Motor neuron (in vitro differentiated cells): ENCODE data around the gene OTOGL. TPM values are rescaled to one million over a fixed set of nuclear protein-coding genes. Genes with fewer than 3 reads are reported as not detected.
A peak's percentile ranks its signal among the peaks of the same experiment; 100 is the strongest.
"Not testable (repeated sequence)": the region's sequence is repeated elsewhere in the genome, so short reads cannot be mapped to it uniquely, and the experiment has no call there.

Experiments
- ATAC-seq, 8 experiments: fragments of 200-7000 bp; cut with Tn5 transposase; replicated peaks in 6 of 8; 2 replicates each; pipeline ENCODE4 v1.8.0; 2021; ENCODE audit warnings: mild to moderate bottlenecking in 8 of 8, moderate library complexity in 8 of 8
- H3K27ac ChIP-seq, 2 donors: fragments of 250-450 bp; sonication (Bioruptor Pico); 2 replicates each; pipeline ENCODE4 v1.9.0; 2021; ENCODE audit warnings: antibody characterized with exemption in 2 of 2, mild to moderate bottlenecking in 2 of 2, moderate library complexity in 1 of 2
- H3K4me1 ChIP-seq, 2 donors: fragments of 250-450 bp; sonication (Bioruptor Pico); replicated peaks in 1 of 2; 2 replicates each; pipeline ENCODE4 v1.6.1; 2021; ENCODE audit warnings: antibody characterized with exemption in 2 of 2, mild to moderate bottlenecking in 2 of 2, moderate library complexity in 1 of 2
- H3K4me3 ChIP-seq, 5 donors: fragments of 250-450 bp; sonication (Bioruptor Pico); 2 replicates each; pipeline ENCODE4 v1.9.0; 2021; ENCODE audit warnings: antibody characterized with exemption in 5 of 5, mild to moderate bottlenecking in 5 of 5, moderate library complexity in 4 of 5
- WGBS, 10 experiments: fragments of 450-650 bp; shearing (Covaris generic); methylation state at CpG; one replicate each; pipeline ENCODE4 v1.0.0; 2022; 5-methylcytosine and 5-hydroxymethylcytosine counted together
- in situ Hi-C, 9 experiments: fragments of 400-800 bp; cut with MboI; loops; one replicate each; pipeline ENCODE4 v1.15.0; 2021; ENCODE audit warnings: low sequenced_read_pairs in 9 of 9, low pct_unique_long_range_greater_than_20kb in 2 of 9; ENCODE audit not compliant: unreplicated experiment in 9 of 9
- total RNA-seq, 8 experiments: library from RNA; unstranded; fragments of 300-600 nt; gene quantifications; 2 replicates each; pipeline versions ENCODE4 v1.2.3 to v1.2.4, GENCODE V29; 2022

Gene OTOGL
- total RNA-seq, 8 experiments from 2014 or later: 0.05 to 6.7 (median 0.42) TPM

GRCh38 chr12:80282226-80282625 lies 182.9 kb downstream of the OTOGL start:
- Histone ChIP-seq H3K4me1 (no peaks in the 10 kb centered on the region), H3K4me3 (no peak overlapping the region), H3K27ac (no peak overlapping the region)
- 73 to 96% (median 79%) methylated on average over 2 to 4 of the region's 4 CpGs for WGBS, 10 experiments
- no peak for ATAC-seq
- in situ Hi-C loops: loop anchor here in 1 of 9 experiments (10.0 kb wide), 1 partner anchor 87 kb away; no protein-coding TSS in a partner anchor

GRCh38 chr12:80282761-80283160 lies 183.4 kb downstream of the OTOGL start:
- no peak overlapping the region for H3K4me3 ChIP-seq
- in situ Hi-C loops: loop anchor here in 1 of 9 experiments (10.0 kb wide), 1 partner anchor 88 kb away; no protein-coding TSS in a partner anchor
- no peak for ATAC-seq
- no peaks in the 10 kb centered on the region for H3K4me1 ChIP-seq
- H3K27ac ChIP-seq: no peak overlapping the region

- in situ Hi-C loops: no loop called here
- ATAC-seq: no peak
- 59 to 94% (median 84%) methylated on average over 4 to 5 of the region's 5 CpGs; no CpG with 5 or more reads in 1 of the 10 experiments for WGBS, 10 experiments
- H3K4me3 ChIP-seq: no peak overlapping the region
- no peaks in the 10 kb centered on the region for H3K4me1 ChIP-seq
- H3K27ac ChIP-seq: no peak overlapping the region
Observed at GRCh38 chr12:80291108-80291754, 191.9 kb downstream of the OTOGL start.

- ATAC-seq: no peak
- 0 to 94% (median 74%) methylated on average over 1 of the region's 1 CpG; no CpG with 5 or more reads in 2 of the 10 experiments for WGBS, 10 experiments
- in situ Hi-C loops: no loop called here
- Histone ChIP-seq H3K27ac (no peak overlapping the region), H3K4me3 (no peak overlapping the region), H3K4me1 (no peaks in the 10 kb centered on the region)
Observed at GRCh38 chr12:80293347-80293746, 194.0 kb downstream of the OTOGL start.

- 0 to 28% (median 0%) methylated on average over 1 of the region's 1 CpG; no CpG with 5 or more reads in 3 of the 10 experiments for WGBS, 10 experiments
- Histone ChIP-seq H3K27ac (no peak overlapping the region), H3K4me1 (no peaks in the 10 kb centered on the region), H3K4me3 (no peak overlapping the region)
- ATAC-seq: no peak
- in situ Hi-C loops: no loop called here
Observed at GRCh38 chr12:80293759-80294158, 194.4 kb downstream of the OTOGL start.

- 78 to 100% (median 91%) methylated on average over 1 of the region's 1 CpG; no CpG with 5 or more reads in 3 of the 10 experiments for WGBS, 10 experiments
- no peak for ATAC-seq
Observed at GRCh38 chr12:80299219-80299618, 199.9 kb downstream of the OTOGL start.

GRCh38 chr12:80299976-80300375 lies 200.6 kb downstream of the OTOGL start:
- in situ Hi-C loops: no loop called here
- Histone ChIP-seq H3K4me3 (no peak overlapping the region), H3K4me1 (no peaks in the 10 kb centered on the region), H3K27ac (no peak overlapping the region)
- no peak for ATAC-seq
- 60 to 100% (median 94%) methylated on average over 1 to 3 of the region's 3 CpGs; no CpG with 5 or more reads in 1 of the 10 experiments for WGBS, 10 experiments

More at GRCh38 chr12:80299219-80299618, 199.9 kb downstream of the OTOGL start:
- Histone ChIP-seq H3K27ac (no peak overlapping the region), H3K4me3 (no peak overlapping the region), H3K4me1 (no peaks in the 10 kb centered on the region)
- in situ Hi-C loops: no loop called here

- H3K4me3 ChIP-seq, H3K27ac ChIP-seq, ATAC-seq, H3K4me1 ChIP-seq, in situ Hi-C loops: not testable (repeated sequence)
- WGBS, 10 experiments: no CpG with 5 or more reads among the region's 27 CpGs
Observed at GRCh38 chr12:80307436-80307835, 208.1 kb downstream of the OTOGL start.

- ATAC-seq: no peak
- in situ Hi-C loops: no loop called here
- 3 to 90% (median 68%) methylated on average over 2 to 3 of the region's 3 CpGs for WGBS, 10 experiments
- Histone ChIP-seq H3K4me3 (no peak overlapping the region), H3K4me1 (no peaks in the 10 kb centered on the region), H3K27ac (no peak overlapping the region)
Observed at GRCh38 chr12:80313209-80313608, 213.9 kb downstream of the OTOGL start.

- Histone ChIP-seq H3K4me3 (no peak overlapping the region), H3K4me1 (no peaks in the 10 kb centered on the region), H3K27ac (no peak overlapping the region)
- in situ Hi-C loops: no loop called here
- ATAC-seq: no peak
- WGBS, 10 experiments: 0 to 100% (median 86%) methylated on average over 1 of the region's 1 CpG
Observed at GRCh38 chr12:80314741-80315140, 215.4 kb downstream of the OTOGL start.

GRCh38 chr12:80316222-80316621 lies 216.9 kb downstream of the OTOGL start:
- Histone ChIP-seq H3K4me3 (no peak overlapping the region), H3K4me1 (no peaks in the 10 kb centered on the region), H3K27ac (no peak overlapping the region)
- WGBS, 10 experiments: 17 to 100% (median 86%) methylated on average over 1 to 2 of the region's 2 CpGs; no CpG with 5 or more reads in 1 of the 10 experiments
- in situ Hi-C loops: no loop called here
- ATAC-seq: peak in 3 of 8 experiments; percentile 36 to 66 (median 48)

- in situ Hi-C loops: no loop called here
Observed at GRCh38 chr12:80317307-80317706, 218.0 kb downstream of the OTOGL start.

GRCh38 chr12:80317899-80318298 lies 218.6 kb downstream of the OTOGL start:
- H3K27ac ChIP-seq: no peak overlapping the region

More at GRCh38 chr12:80317307-80317706, 218.0 kb downstream of the OTOGL start:
- Histone ChIP-seq H3K4me3 (no peak overlapping the region), H3K4me1 (no peaks in the 10 kb centered on the region), H3K27ac (no peak overlapping the region)
- ATAC-seq: peak in 3 of 8 experiments; percentile 51 to 86 (median 54)

GRCh38 chr12:80320121-80320678 lies 220.9 kb downstream of the OTOGL start:
- Histone ChIP-seq H3K4me3 (no peak overlapping the region), H3K4me1 (no peaks in the 10 kb centered on the region), H3K27ac (no peak overlapping the region)
- WGBS, 10 experiments: 25 to 92% (median 58%) methylated on average over 2 of the region's 2 CpGs; no CpG with 5 or more reads in 3 of the 10 experiments
- peak in 1 of 8 experiments; percentile 45 for ATAC-seq
- in situ Hi-C loops: no loop called here

More at GRCh38 chr12:80317899-80318298, 218.6 kb downstream of the OTOGL start:
- WGBS, 10 experiments: 0% methylated on average over 1 of the region's 1 CpG; no CpG with 5 or more reads in 3 of the 10 experiments
- in situ Hi-C loops: no loop called here
- Histone ChIP-seq H3K4me1 (no peaks in the 10 kb centered on the region), H3K4me3 (no peak overlapping the region)
- ATAC-seq: no peak
